Activated CD4-positive, alpha-beta T cell treated with anti-CD3 and anti-CD28 coated beads, Interleukin-2, Interleukin-4, amounts not matched to agents 100 ng/mL and 50 ng/mL, durations not matched to agents 16 hours and 8 hours (primary cell): ENCODE measurements around the gene ITGA11.

Experiments
- DNase-seq: peaks from one replicate; pipeline ENCODE4 v3.0.0-alpha.2; 2020; ENCODE audit warnings: low spot score

Gene ITGA11

GRCh38 chr15:68431792-68432401, at the start of gene ITGA11:
Gene ITGA11 (minus strand): TSS chr15:68432163. CDS start chr15:68432066, 97 bp downstream.
- no peak for DNase-seq

GRCh38 chr15:68481321-68481720, 49.4 kb upstream of the ITGA11 start:
- no peak for DNase-seq

- no peak for DNase-seq
Observed at GRCh38 chr15:68480296-68480695, 48.3 kb upstream of the ITGA11 start.

- no peak for DNase-seq
Observed at GRCh38 chr15:68479870-68480269, 47.9 kb upstream of the ITGA11 start.

GRCh38 chr15:68479406-68479805, 47.4 kb upstream of the ITGA11 start:
- DNase-seq, result no peak

GRCh38 chr15:68478853-68479252, 46.9 kb upstream of the ITGA11 start:
- DNase-seq, result no peak

GRCh38 chr15:68475449-68475848, 43.5 kb upstream of the ITGA11 start:
- no peak for DNase-seq

- DNase-seq, result no peak
Observed at GRCh38 chr15:68471541-68471940, 39.6 kb upstream of the ITGA11 start.

- no peak for DNase-seq
Observed at GRCh38 chr15:68470976-68471375, 39.0 kb upstream of the ITGA11 start.

- DNase-seq, result no peak
Observed at GRCh38 chr15:68470049-68470742, 38.2 kb upstream of the ITGA11 start.

GRCh38 chr15:68469162-68470048, 37.4 kb upstream of the ITGA11 start:
- DNase-seq, result no peak

GRCh38 chr15:68466876-68467275, 34.9 kb upstream of the ITGA11 start:
- DNase-seq, result no peak

- DNase-seq, result no peak
Observed at GRCh38 chr15:68465861-68466560, 34.0 kb upstream of the ITGA11 start.

GRCh38 chr15:68464448-68465090, 32.6 kb upstream of the ITGA11 start:
- no peak for DNase-seq

- DNase-seq, result no peak
Observed at GRCh38 chr15:68463996-68464395, 32.0 kb upstream of the ITGA11 start.

- DNase-seq, result no peak
Observed at GRCh38 chr15:68463444-68463843, 31.5 kb upstream of the ITGA11 start.

- no peak for DNase-seq
Observed at GRCh38 chr15:68460166-68460565, 28.2 kb upstream of the ITGA11 start.

GRCh38 chr15:68450192-68450591, 18.2 kb upstream of the ITGA11 start:
- no peak for DNase-seq

GRCh38 chr15:68449389-68449788, 17.4 kb upstream of the ITGA11 start:
- no peak for DNase-seq

GRCh38 chr15:68447976-68448755, 16.2 kb upstream of the ITGA11 start:
- no peak for DNase-seq

GRCh38 chr15:68447209-68447608, 15.2 kb upstream of the ITGA11 start:
- DNase-seq, result no peak
